ENCODE measurements around the gene PSPH. TPM values are rescaled to one million over a fixed set of nuclear protein-coding genes. Genes with fewer than 3 reads are reported as not detected.
"Not testable (repeated sequence)": the region's sequence is repeated elsewhere in the genome, so short reads cannot be mapped to it uniquely, and the experiment has no call there.

PSPH gene
- total RNA-seq, 1 experiment from 2014 or later: 69.1 TPM

DNA sequence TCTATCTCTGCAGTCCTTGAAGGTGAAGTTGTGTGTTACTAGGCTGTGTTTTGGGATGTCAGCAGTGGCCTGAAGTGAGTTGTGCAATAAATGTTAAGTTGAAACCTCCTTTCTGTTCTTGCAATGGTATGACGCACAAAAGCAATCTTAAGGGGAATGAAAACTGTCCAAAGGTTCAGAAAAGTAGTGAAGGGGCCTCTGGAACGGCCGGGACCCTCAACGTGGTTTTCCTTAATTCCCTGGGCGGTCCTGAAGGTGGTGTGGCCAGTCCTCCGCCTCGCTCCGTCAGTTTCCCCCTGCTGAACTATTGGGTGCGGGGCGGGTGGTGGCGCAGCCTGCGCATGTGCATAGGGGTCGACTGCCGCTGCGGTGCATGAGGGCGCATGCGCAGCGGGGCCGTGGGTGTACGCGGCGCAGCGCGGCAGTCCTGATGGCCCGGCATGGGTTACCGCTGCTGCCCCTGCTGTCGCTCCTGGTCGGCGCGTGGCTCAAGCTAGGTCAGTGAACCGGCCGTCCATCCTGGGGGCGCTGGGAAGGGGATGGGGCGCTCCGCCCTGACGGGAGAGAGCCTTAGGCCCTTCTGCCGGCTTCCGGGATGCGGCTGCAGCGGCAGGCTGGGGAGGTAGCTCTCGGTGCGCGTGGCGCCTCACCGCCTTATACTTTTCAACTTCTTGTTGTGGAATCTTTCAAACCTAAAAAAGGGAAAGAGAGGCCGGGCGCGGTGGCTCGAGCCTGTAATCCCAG is 12.8 kb upstream of the PSPH start, which contains the start of gene SUMF2:
Gene SUMF2 (plus strand): TSS at position 405 of the 744 bp plus-strand sequence. CDS start 26 bp downstream, at position 431.
- peak; percentile 90 for DNase-seq (ENCODE audit: low spot score)
- in situ Hi-C loops (cut with HindIII; ENCODE audit: low sequenced_read_pairs): no loop called here

DNA sequence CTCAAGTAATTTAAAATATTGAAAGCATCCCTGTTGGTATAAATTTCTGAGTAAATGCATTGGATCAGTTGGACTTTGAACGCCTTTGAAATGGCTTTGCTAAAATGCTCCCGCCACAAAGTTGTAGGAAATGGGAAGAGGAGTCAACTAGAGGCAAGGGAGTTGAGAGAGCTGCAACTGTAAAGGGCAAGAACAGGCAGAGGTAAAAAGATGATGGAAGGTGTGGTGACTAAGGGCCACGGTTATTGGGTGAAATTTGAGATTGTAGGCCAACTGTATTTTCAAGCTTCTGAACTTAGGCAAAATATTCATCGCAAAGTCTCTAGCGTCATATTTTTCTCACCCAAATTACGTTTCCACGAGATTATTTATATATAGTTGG is 12.2 kb upstream of the PSPH start:
- peak; percentile 32 for DNase-seq (ENCODE audit: low spot score)
- in situ Hi-C loops (cut with HindIII; ENCODE audit: low sequenced_read_pairs): no loop called here

DNA sequence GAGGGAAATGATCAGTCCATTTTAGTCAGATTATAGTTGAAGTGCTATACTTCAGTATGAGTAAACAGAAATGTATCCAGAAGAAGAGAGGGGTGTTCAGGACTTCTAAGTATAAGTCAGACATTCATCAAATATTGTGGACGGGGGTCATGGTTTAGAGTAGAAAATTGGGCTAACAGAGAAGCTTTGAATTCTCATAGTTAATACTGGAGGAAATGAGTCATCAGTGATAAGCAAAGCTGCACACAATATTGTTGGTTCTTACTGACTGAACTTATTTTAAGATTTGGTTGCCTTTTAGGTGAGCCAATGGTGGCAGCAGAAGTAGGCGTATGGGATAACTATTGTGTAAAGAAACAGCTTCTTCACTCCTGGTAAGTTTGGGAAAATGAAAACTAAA is 11.1 kb upstream of the PSPH start:
- in situ Hi-C loops (cut with HindIII; ENCODE audit: low sequenced_read_pairs): no loop called here

DNA sequence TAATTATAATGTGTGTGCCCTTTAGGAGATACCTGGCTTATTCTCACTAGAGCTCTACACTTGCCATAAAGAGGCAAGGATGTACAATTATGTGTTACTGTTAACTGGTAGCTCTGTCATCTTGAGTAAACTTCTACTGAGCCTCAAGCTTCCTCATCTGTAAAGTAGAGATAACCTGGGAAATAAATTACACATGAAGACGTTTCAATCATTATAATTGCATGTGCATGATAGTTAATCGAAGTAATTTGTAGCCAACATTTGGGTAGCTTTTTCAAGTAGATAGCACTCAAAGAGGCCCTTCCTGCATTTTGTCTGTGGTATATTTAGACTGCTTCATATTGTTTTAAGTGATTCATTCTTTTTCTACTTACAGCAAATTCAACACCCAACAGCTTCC is 2.7 kb upstream of the PSPH start:
- DNase-seq (ENCODE audit: low spot score): no peak
- in situ Hi-C loops (cut with HindIII; ENCODE audit: low sequenced_read_pairs): no loop called here

More for the DNA sequence above, 11.1 kb upstream of the PSPH start:
- no peak for DNase-seq (ENCODE audit: low spot score)

DNA sequence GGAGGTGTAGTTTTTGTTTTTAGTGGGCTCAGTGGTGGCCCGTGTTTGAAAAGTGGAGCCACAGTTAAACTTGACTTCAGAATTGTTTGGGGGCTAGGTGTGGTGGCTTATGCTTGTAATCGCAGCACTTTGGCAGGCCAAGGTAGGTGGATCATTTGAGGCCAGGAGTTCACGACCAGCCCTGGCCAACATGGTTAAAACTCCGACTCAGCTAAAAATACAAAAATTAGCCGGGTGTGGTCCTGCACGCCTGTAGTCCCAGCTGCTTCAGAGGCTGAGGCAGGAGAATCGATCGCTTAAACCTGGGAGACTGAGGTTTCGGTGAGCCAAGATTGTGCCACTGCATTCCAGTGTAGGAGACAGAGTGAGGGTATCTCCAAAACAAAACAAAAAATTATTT is 2.1 kb upstream of the PSPH start:
- in situ Hi-C loops (cut with HindIII; ENCODE audit: low sequenced_read_pairs): no loop called here
- no peak for DNase-seq (ENCODE audit: low spot score)

DNA sequence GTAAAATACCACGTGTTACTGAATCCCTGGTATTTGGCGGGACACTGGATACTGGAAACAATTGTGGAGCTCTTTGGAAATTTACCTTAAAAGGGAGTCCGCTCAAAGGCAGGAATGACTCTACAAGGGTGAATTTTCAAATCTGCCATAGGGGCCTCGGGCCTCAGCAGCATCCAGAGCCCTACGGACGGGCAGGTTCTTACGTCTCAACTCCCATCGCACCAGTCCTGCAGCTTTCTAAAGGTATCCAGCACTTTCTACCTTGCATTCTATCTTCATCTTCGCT is 248 bp downstream of the PSPH start:
- DNase-seq (ENCODE audit: low spot score): no peak
- in situ Hi-C loops (cut with HindIII; ENCODE audit: low sequenced_read_pairs): no loop called here

DNA sequence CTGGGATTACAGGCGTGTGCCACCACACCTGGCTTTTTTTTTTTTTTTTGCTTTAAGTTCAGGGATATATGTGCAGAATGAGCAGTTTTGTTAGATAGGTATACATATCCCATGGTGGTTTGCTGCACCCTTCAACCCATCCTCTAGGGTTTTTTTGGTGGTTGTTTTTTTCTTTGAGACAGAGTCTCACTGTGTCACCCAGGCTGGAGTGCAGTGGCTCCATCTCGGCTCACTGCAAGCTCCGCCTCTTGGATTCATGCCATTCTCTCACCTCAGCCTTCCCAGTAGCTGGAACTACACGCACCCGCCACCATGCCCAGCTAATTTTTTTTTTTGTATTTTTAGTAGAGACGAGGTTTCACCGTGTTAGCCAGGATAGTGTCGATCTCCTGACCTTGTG is 2.5 kb downstream of the PSPH start:
- in situ Hi-C loops (cut with HindIII; ENCODE audit: low sequenced_read_pairs); DNase-seq (ENCODE audit: low spot score): not testable (repeated sequence)

DNA sequence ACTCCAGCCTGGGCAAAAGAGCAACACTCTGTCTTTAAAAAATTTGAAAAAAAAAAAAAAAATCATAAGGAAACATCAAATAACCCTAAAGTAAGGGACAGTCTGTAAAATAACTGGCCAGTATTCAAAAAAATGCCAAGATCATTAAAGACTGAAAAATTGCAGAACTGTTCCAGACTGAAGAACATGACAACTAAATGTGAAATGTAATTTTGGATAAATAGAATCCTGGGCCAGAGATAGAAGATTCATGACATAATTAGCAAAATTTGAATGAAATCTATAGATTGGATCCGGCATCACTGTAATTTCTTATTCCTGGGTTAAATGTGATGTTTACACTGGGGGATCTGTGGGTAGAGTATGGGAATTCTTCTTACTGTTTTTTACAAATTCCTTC is 3.0 kb downstream of the PSPH start:
- in situ Hi-C loops (cut with HindIII; ENCODE audit: low sequenced_read_pairs): no loop called here
- DNase-seq (ENCODE audit: low spot score): no peak

DNA sequence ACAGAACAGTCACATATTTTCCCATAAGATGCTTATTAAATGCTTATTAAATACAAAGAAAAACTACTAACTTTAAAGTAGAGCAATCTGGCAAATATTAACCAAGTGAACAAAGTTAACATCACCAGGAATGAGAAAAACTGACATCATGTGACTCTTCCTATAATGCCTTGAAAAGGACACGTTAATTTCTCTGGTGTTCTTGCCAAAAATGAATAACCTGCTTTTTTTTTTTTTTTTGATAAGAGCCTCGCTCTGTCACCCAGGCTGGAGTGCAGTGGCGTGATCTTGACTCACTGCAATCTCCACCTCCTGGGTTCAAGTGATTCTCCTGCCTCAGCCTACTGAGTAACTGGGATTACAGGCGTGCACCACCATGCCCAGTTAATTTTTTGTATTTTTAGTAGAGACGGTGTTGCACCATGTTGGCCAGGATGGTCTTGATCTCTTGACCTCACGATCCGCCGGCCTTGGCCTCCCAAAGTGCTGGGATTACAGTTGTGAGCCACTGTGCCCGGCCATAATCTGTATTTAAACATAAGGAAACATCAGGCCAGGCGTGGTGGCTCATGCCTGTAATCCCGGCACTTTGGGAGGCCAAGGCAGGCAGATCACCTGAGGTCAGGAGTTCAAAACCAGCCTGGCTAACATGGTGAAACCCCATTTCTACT is 3.7 kb downstream of the PSPH start:
- in situ Hi-C loops (cut with HindIII; ENCODE audit: low sequenced_read_pairs); DNase-seq (ENCODE audit: low spot score): not testable (repeated sequence)

DNA sequence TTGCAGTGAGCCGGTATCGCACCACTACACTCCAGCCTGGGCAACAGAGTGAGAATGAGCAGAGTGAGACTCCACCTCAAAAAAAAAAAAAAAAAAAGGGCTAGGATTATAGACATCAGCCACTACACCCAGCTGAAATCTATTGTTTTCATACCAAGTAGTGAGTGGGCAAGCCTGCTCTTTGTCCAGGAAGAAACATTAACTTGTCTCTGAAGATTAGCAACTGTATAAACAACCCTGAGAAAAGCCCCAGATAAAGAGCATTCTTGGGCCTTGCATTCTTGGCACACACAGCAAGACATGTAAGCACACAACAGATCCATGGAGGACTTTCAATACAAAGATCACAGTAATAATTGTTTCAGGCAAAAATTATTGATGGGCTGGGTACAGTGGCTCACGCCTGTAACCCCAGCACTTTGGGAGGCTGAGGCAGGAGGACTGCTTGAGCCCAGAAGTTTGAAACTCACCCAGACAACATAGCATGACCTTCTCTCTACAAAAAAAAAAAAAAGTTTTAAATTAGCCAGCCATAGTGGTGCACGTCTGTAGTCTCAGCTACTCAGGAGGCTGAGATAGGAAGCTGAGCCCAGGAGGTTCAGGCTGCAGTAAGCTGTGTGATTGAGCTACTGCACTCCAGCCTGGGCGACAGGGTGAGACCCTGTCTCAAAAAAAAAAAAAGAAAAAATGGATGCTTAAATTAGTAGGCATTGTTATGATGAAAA is 4.4 kb downstream of the PSPH start:
- in situ Hi-C loops (cut with HindIII; ENCODE audit: low sequenced_read_pairs): no loop called here

DNA sequence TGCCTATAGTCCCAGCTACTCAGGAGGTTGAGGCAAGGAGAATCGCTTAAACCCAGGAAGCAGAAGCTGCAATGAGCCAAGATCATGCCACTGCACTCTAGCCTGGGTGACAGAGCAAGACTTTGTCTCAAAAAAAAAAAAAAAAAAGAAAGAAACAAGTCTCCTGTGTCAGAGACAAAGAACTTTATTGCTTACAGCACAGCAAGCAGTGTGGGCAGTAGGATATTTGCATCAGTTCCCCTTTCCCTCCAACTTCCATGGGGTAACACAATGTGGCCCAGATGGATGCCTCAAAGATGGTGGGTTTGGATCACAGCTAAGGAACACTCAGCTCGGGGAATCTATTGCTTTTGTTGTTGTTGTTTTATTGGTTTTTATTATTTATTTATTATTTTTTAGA is 5.5 kb downstream of the PSPH start:
- in situ Hi-C loops (cut with HindIII; ENCODE audit: low sequenced_read_pairs); DNase-seq (ENCODE audit: low spot score): not testable (repeated sequence)

More for the DNA sequence above, 4.4 kb downstream of the PSPH start:
- no peak for DNase-seq (ENCODE audit: low spot score)

DNA sequence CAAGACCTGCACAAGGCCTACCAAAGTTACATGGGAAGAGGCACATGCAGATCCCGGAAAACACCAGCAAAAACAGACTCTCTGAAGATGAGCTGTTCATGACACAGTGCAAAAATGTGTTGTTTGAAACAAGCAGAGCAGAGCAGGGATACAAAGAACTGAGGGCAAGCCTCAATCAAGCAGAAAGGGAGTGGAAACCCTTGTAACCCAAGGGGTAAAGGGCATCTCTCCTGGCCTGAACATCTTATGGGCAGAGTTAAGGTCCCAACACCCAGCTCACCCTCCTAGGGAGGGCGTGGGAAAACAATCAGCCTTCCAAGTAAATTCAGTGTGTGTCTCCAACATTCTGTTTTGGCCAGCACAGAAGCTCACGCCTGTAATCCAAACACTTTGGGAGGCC is 10.5 kb downstream of the PSPH start:
- DNase-seq (ENCODE audit: low spot score): no peak
- in situ Hi-C loops (cut with HindIII; ENCODE audit: low sequenced_read_pairs): no loop called here

DNA sequence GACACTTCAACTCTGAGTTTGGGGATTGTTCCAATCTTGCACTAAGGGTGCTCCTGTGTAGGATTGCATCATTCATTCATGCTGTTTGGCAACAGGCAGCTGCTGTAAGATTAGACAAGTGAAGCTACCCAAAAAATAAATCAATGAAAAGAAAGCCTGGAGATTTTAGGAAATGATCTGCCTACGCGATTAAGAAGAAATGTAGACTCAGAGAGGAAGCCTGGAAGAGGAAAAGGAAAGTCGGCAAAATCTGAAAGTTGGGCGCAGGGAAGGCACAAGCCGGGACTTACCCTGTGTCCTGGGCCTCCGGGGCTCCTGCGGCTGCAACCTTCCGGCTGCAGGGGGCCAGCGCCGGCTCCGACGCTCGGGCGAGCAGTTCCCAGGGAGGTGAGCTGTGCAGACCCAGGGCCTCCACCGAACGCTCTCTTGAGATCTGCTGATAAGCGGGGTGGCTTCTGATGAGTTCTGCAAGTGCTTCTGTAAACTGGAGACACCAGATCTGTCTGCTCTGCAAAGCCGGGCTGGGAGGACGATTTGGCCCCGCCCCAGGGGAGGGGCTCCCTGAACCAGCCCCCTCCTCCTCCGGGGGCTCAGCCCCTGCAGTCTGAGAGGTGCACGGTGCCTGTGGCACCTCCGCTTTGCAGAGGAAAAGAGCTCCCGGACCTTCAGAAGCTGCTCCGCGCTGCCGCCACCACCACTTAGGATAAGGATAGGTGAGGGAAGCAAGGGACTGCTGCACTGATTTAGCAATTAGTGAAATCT is 17.4 kb downstream of the PSPH start:
- in situ Hi-C loops (cut with HindIII; ENCODE audit: low sequenced_read_pairs): no loop called here
- DNase-seq (ENCODE audit: low spot score): peak; percentile 80

DNA sequence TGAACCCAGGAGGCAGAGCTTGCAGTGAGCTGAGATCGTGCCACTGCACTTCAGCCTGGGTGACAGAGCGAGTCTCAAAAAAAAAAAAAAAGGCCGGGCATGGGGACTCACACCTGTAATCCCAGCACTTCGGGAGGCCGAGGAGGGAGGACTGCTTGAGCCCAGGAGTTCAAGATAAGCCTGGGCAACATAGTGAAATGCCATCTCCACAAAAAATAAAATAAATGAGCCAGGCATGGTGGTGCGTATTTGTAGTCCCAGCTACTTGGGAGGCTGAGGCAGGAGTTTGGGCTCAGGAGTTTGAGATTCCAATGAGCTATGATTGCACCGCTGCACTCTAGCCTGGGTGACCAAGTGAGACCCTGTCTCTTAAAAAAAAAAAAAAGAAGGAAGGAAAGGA is 18.7 kb downstream of the PSPH start:
- in situ Hi-C loops (cut with HindIII; ENCODE audit: low sequenced_read_pairs): not testable (repeated sequence)

DNA sequence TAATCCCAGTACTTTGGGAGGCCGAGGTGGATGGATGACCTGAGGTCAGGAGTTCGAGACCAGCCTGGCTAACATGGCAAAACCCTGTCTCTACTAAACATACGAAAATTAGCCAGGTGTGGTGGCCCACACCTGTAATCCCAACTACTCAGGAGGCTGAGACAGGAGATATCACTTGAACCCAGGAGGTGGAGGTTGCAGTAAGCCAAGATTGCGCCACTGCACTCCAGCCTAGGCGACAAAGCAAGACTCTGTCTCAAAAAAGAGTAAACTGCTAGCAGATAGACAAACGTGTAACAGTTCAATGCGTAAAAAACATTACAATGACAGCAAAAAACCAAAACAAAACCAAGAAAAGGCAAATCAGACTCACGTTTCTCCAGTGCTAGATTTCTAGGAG is 19.7 kb downstream of the PSPH start:
- in situ Hi-C loops (cut with HindIII; ENCODE audit: low sequenced_read_pairs); DNase-seq (ENCODE audit: low spot score): not testable (repeated sequence)

More for the DNA sequence above, 18.7 kb downstream of the PSPH start:
- not testable (repeated sequence) for DNase-seq (ENCODE audit: low spot score)

DNA sequence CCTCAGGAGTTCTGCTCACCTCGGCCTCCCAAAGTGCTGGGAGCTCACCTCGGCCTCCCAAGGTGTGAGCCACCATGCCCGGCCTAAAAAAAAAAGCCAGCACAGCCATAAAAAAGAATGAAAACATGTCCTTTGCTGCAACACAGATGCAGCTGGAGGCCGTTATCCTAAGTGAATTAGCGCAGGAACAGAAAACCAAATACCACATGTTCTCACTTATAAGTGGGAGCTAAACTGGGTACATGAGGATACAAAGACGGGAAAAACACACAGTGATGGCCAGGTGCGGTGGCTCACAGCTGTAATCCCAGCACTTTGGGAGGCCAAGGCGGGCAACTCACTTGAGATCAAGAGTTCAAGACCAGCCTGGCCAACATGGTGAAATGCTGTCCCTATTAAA is 20.9 kb downstream of the PSPH start:
- DNase-seq (ENCODE audit: low spot score): no peak
- in situ Hi-C loops (cut with HindIII; ENCODE audit: low sequenced_read_pairs): no loop called here

DNA sequence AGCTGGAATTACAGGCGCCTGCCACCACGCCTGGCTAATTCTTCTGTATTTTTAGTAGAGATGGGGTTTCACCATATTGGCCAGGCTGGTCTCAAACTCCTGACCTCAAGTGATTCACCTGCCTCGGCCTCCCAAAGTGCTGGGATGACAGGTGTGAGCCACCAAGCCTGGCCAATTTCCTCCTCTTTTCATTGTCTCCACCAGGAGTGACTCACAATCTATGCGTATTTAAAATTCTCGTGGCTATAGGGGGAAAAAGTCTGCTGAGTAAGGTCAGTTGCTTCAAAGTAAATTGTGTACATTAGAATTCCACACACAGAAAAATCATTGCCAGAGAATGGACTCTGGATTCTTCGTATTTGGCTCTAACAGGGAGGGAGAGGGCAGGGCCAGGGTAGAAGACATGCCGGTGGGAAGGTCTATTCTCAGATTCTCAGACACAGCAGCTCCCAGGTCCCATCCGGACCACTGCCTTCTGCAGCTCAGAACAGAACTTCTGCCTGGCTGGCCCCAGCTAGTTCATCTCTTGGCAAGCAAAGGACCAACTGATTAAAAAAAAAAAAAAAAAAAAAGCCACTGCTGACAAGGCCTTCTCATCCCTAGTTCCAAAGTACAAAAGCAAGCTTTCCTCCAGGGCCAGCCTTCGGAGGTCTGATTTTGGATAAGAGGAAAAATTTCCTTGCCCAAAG is 22.2 kb downstream of the PSPH start:
- in situ Hi-C loops (cut with HindIII; ENCODE audit: low sequenced_read_pairs): no loop called here
- DNase-seq (ENCODE audit: low spot score): no peak

DNA sequence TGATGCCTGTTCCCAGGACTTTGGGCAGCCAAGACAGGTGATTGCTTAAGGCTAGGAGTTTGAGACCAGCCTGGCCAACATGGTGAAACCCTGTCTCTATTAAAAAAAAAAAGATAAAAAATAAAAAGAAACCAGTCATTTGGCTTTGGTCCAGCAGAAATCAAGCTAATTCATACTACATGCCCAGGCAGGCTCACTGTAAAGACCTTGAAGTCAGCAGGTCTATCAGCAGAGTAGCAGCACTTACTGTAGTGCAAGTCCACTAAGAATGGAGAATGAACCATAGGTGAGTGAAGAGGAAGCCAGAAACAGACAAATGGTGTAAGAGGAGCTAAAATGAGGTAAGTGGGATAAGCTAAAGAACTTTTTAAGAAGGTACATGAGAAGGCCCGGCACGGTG is 24.7 kb downstream of the PSPH start:
- no peak for DNase-seq (ENCODE audit: low spot score)
- in situ Hi-C loops (cut with HindIII; ENCODE audit: low sequenced_read_pairs): no loop called here

DNA sequence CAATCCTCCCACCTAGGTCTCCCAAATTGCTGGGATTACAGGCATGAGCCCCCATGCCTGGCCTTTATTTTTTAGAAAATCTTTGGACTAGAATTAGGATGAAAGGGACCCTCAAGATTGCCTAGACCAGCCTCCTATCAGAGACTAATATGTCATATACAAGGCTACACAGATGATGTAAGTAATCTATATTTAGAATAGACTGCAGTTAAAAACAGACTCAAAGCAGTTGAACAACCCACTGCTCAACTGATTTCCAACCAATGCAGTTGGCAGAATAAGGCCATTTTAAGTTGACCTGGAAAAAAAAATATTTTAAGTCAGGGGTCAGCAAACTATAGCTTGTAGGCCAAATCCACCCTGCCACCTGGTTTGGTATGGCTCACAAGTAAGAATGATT is 27.7 kb downstream of the PSPH start:
- in situ Hi-C loops (cut with HindIII; ENCODE audit: low sequenced_read_pairs): no loop called here
- DNase-seq (ENCODE audit: low spot score): no peak

All from G401 (cell line).